Mammary epithelial cell (primary cell): ENCODE results near the gene WWP2.

Experiments
- CTCF ChIP-seq, 2 donors: IDR thresholded peaks in 1 of 2; conservative IDR thresholded peaks in 1 of 2; 2 replicates each; pipeline ENCODE4 v1.5.1; 2011 to 2012; ENCODE audit warnings: inconsistent platforms in 2 of 2, low read length in 2 of 2, mild to moderate bottlenecking in 2 of 2, control low read depth in 1 of 2, low read depth in 1 of 2; ENCODE audit not compliant: insufficient read depth in 1 of 2; ENCODE audit errors: extremely low read depth in 1 of 2
- EZH2 ChIP-seq: IDR thresholded peaks from 2 replicates; pipeline ENCODE4 v1.6.1; 2012; ENCODE audit warnings: low read length, inconsistent platforms, borderline replicate concordance

- TF ChIP-seq CTCF (conservative IDR thresholded peaks at IDR 0.05 in 1 of 2, IDR thresholded peaks at IDR 0.05 in 1 of 2; ENCODE audit: extremely low read depth in 1 of 2, insufficient read depth in 1 of 2, low read depth in 1 of 2, low read length in 2 of 2): no peak
- no peak for TF ChIP-seq EZH2
Observed at GRCh38 chr16:69793526-69793925, 31.4 kb downstream of the WWP2 start.
